K562 (cell line): ENCODE results near the gene APOL4. TPM values are rescaled to one million over a fixed set of nuclear protein-coding genes. Genes with fewer than 3 reads are reported as not detected.

ENCODE experiments used
- ATAC-seq: fragments of 200-7000 bp; cut with Tn5 transposase; 3 replicates; pipeline ENCODE4 v1.9.1; 2020; ENCODE audit warnings: moderate library complexity
- BruUV-seq: library from RNA; stranded (reverse); fragments of 400-500 nt; replicated peaks from 2 replicates; lab custom pipeline; 2021; lab: Mats Ljungman, UMichigan
- CTCF ChIA-PET: fragments of 300-600 bp; formaldehyde crosslinking; extraction: SDS; loops from one replicate; lab custom pipeline; 2021; ENCODE audit warnings: low intra/inter-chr PET ratio; lab: Yijun Ruan, JAX
- POLR2A ChIA-PET: fragments of 300-600, 350-650 bp; sonication (Branson Sonifier 250); formaldehyde crosslinking; extraction: SDS; loops from one replicate; lab custom pipeline; 2021; ENCODE audit warnings: antibody characterized with exemption, inconsistent platforms; lab: Yijun Ruan, JAX
- DNase-seq, 4 experiments: peaks; one replicate each; pipeline versions ENCODE4 v3.0.0 to v3.0.0-alpha.2; 2011 to 2018; ENCODE audit warnings: low spot score in 3 of 4, mixed read lengths in 3 of 4; ENCODE audit errors: extremely low read depth in 1 of 4
- FAIRE-seq: peaks from 2 replicates; lab custom pipeline; 2011; peaks lifted over from hg19 to GRCh38; lab: Jason Lieb, UNC
- H2AFZ ChIP-seq: 2 replicates; pipeline ENCODE4 v1.6.0; 2011; ENCODE audit warnings: low read depth, low read length, control low read depth, inconsistent platforms
- H3K27ac ChIP-seq: fragments of 200-600 bp; 3 replicates; pipeline ENCODE4 v1.8.0; 2011; ENCODE audit warnings: low read depth, mild to moderate bottlenecking, control low read depth, inconsistent platforms, low read length, moderate library complexity, mixed read lengths; ENCODE audit errors: extremely low read depth
- H3K27me3 ChIP-seq, 2 experiments: fragments of 300-600 bp in 1 of 2; 2 replicates in 1 of 2; 3 replicates in 1 of 2; pipeline versions ENCODE4 v1.6.0 to v1.8.0; 2011; ENCODE audit warnings: inconsistent platforms in 2 of 2, low read length in 2 of 2, mild to moderate bottlenecking in 1 of 2, mixed read lengths in 1 of 2, moderate library complexity in 1 of 2; ENCODE audit not compliant: control insufficient read depth in 2 of 2, insufficient read depth in 2 of 2
- H3K36me3 ChIP-seq: fragments of 300-600 bp; 3 replicates; pipeline ENCODE4 v1.8.0; 2011; ENCODE audit warnings: mild to moderate bottlenecking, low read length, inconsistent platforms; ENCODE audit not compliant: control insufficient read depth, insufficient read depth
- H3K4me1 ChIP-seq, 2 experiments: fragments of 200-600 bp in 1 of 2; replicated peaks in 1 of 2; 2 replicates in 1 of 2; 3 replicates in 1 of 2; pipeline versions ENCODE4 v1.5.1 to v1.8.0; 2011; ENCODE audit warnings: inconsistent platforms in 2 of 2, low read length in 2 of 2, mild to moderate bottlenecking in 1 of 2, mixed read lengths in 1 of 2, moderate library complexity in 1 of 2; ENCODE audit not compliant: control insufficient read depth in 2 of 2, insufficient read depth in 2 of 2
- H3K4me2 ChIP-seq: 2 replicates; pipeline ENCODE4 v1.6.1; 2011; ENCODE audit warnings: low read length, control low read depth, inconsistent platforms, mixed read lengths; ENCODE audit not compliant: insufficient read depth
- H3K4me3 ChIP-seq: fragments of 200-600 bp; sonication (generic), shearing (Covaris generic); 2 replicates; pipeline ENCODE4 v1.5.1; 2016; ENCODE audit warnings: control low read depth, inconsistent platforms
- H3K79me2 ChIP-seq: fragments of 200-600 bp; 3 replicates; pipeline ENCODE4 v1.8.0; 2011; ENCODE audit warnings: low read length, inconsistent platforms; ENCODE audit not compliant: control insufficient read depth, insufficient read depth
- H3K9ac ChIP-seq, 2 experiments: 2 replicates each; pipeline versions ENCODE4 v1.6.0 to v1.6.1; 2011; ENCODE audit warnings: low read depth in 2 of 2, low read length in 2 of 2, control low read depth in 1 of 2, inconsistent platforms in 1 of 2, mild to moderate bottlenecking in 1 of 2, mixed read lengths in 1 of 2; ENCODE audit not compliant: insufficient read depth in 1 of 2
- H3K9me1 ChIP-seq: one replicate; pipeline ENCODE4 v1.6.0; 2011; ENCODE audit warnings: inconsistent platforms, mild to moderate bottlenecking, low read length, moderate library complexity; ENCODE audit not compliant: control insufficient read depth, insufficient read depth
- H3K9me3 ChIP-seq: replicated peaks from 2 replicates; pipeline ENCODE4 v1.5.1; 2011; ENCODE audit warnings: low read depth, low read length, inconsistent platforms; ENCODE audit not compliant: control insufficient read depth, insufficient read depth
- H4K20me1 ChIP-seq: replicated peaks from 2 replicates; pipeline ENCODE4 v1.6.1; 2011; ENCODE audit warnings: low read length, inconsistent platforms, mixed read lengths; ENCODE audit not compliant: control insufficient read depth, insufficient read depth
- ARID4B ChIP-seq: sonication (generic); formaldehyde crosslinking; IDR thresholded peaks from 2 replicates; pipeline ENCODE4 v1.8.0; 2022; ENCODE audit warnings: mild to moderate bottlenecking, missing genetic modification reagents
- ARNT ChIP-seq, 2 experiments: fragments of 450-650 bp; IDR thresholded peaks; 2 replicates each; pipeline ENCODE4 v1.6.1; 2016; ENCODE audit warnings: mild to moderate bottlenecking in 1 of 2
- KDM5B ChIP-seq: fragments of 200-600 bp; sonication (generic); IDR thresholded peaks from 2 replicates; pipeline ENCODE4 v1.6.1; 2012; ENCODE audit warnings: low read depth, mild to moderate bottlenecking, moderate library complexity, low read length, control low read depth, inconsistent platforms; ENCODE audit not compliant: insufficient replicate concordance
- WGBS: fragments of 100-300 bp; shearing (Covaris generic); methylation state at CpG from one replicate; pipeline ENCODE4 v1.1.6; 2016; ENCODE audit warnings: low coverage, mixed read lengths; ENCODE audit not compliant: insufficient coverage; ENCODE audit errors: missing lambda C conversion rate; 5-methylcytosine and 5-hydroxymethylcytosine counted together
- in situ Hi-C: fragments of 300-500 bp; cut with MboI; formaldehyde crosslinking; loops from 4 replicates; pipeline ENCODE4 v1.15.0; 2018; ENCODE audit warnings: inconsistent platforms, mixed read lengths
- intact Hi-C: fragments of 100-400 bp; cut with micrococcal nuclease; formaldehyde crosslinking; loops from 2 replicates; pipeline ENCODE4 v1.14.2; 2022
- polyA plus RNA-seq, 8 experiments: library from polyadenylated mRNA; depleted of rRNA in 4 of 8; stranded (reverse) in 5 of 8; unstranded in 3 of 8; fragments of >200 nt; fragmentation: Nextera tagmentation in 2 of 8; fragmentation: Illumina TruSeq in 1 of 8; extraction: Ambion mirVana in 2 of 8; extraction: Trizol in 1 of 8; gene quantifications; 2 replicates each; pipeline versions ENCODE4 v1.2.1 to v1.2.3, GENCODE V29; 2011 to 2014; ENCODE audit warnings: inconsistent platforms in 1 of 8, missing spikeins in 1 of 8
- total RNA-seq, 7 experiments: library from RNA; depleted of rRNA in 6 of 7; stranded (reverse); fragments of >200 nt in 6 of 7; fragmentation: Illumina TruSeq in 2 of 7; extraction: Trizol in 2 of 7; gene quantifications; 2 replicates each; pipeline versions ENCODE4 v1.2.1 to v1.2.3, GENCODE V29; 2011 to 2021; ENCODE audit warnings: low replicate concordance in 1 of 7

The APOL4 gene
- total and polyA plus RNA-seq, 9 of the 15 experiments (the other 6 are each of a cell fraction or from before 2014, with no cell fraction given): 6.5 to 15.0 (median 9.8) TPM

- peak overlapping the region; percentile 74 to 89 for H3K9ac ChIP-seq
- CTCF ChIA-PET: no interaction called here
- peak overlapping the region; percentile 97 for H3K4me2 ChIP-seq
- TF ChIP-seq ARID4B (CRISPR knock-in tag) (0 out of 2 replicates have a peak, but pooled peaks have one; percentile 11), ARNT (IDR thresholded peaks at IDR 0.05) (no peak), KDM5B (peak; percentile 8)
- TF ChIP-seq, all 486 proteins: peak for 2
- Histone ChIP-seq H2AFZ (peak overlapping the region; percentile 94), H3K4me3 (peak overlapping the region; percentile 59), H3K9me1 (no peaks in the 10 kb centered on the region), H3K36me3 (peaks cover 3% of the 10 kb centered on the region; the same call in 1 of the 3 replicates), H4K20me1 (no peaks in the 10 kb centered on the region), H3K27ac (peak overlapping the region; percentile 87), H3K27me3 (no peaks in the 10 kb centered on the region), H3K4me1 (peaks cover 4 to 6% of the 10 kb centered on the region in 2 experiments; a peak in 4 of 5 replicates), H3K9me3 (peaks cover 2% of the 10 kb centered on the region; the same call in 1 of the 2 replicates), H3K79me2 (peaks cover 23% of the 10 kb centered on the region)
- POLR2A ChIA-PET: interaction anchor here (0.8 to 3.2 kb wide), 5 partner anchors 9 to 252 kb away, joined by 3 to 15 read pairs (median 4); partner anchors contain the start of gene APOL1
- BruUV-seq: TSS peak; percentile 63
- peak; percentile 43 for ATAC-seq
- in situ Hi-C loops (no loop called here), intact Hi-C loops (loop anchor here (5.0 kb wide), 1 partner anchor 38 kb away; no protein-coding TSS in a partner anchor)
- 0% methylated on average over 4 of the region's 4 CpGs for WGBS
- no peak for FAIRE-seq
- DNase-seq: no peak
These were observed 37.5 kb upstream of the APOL4 start for GRCh38 chr22:36239150-36239400.
